ENCODE results near the gene ADAM15. TPM values are rescaled to one million over a fixed set of nuclear protein-coding genes. Genes with fewer than 3 reads are reported as not detected.
A peak's percentile ranks its signal among the peaks of the same experiment; 100 is the strongest.

ADAM15 gene
- polyA plus RNA-seq, 1 of the 3 experiments (the other 2 are of a cell fraction) = 60.1 TPM

DNA sequence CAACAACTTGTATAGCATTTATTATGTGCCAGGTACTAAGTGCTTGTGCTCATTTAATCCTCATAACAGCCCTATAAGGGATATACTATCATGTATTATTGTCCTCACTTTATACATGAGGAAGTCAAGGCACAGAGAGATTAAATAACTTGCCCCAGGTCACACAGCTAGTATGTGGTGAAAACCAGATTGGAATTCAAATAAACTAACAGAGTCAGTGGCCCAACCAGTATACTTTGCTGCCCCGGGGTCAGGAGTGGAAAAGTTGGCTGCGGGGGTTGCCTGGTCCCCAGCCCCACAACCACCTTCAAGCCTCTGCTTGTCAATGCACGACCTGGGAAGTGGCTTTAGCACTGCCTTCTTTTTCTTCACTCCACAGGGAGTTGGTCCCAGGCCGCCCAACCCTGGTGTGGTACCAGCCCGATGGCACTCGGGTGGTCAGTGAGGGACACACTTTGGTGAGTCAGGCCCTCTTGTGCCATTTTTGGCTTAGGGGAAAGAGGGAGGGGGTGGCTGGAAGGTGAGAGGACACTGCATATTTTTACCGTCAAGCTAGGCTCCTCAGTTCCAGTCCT, 2.5 kb downstream of the ADAM15 start:
- peaks cover 7 to 34% of the 10 kb centered on the region in 2 experiments for H3K4me1 ChIP-seq (ENCODE audit: control insufficient read depth in 1 of 2, insufficient read depth in 2 of 2, low read depth in 1 of 2, low read length in 1 of 2)
- no peak overlapping the region for H3K27ac ChIP-seq (ENCODE audit: low read depth in 2 of 2, low read length in 1 of 2)
- CTCF ChIA-PET = interaction anchor here (0.7 to 29.9 kb wide), 13 partner anchors 11 to 140 kb away, joined by 3 to 573 read pairs (median 7); partner anchors contain the start of genes ADAM15, DCST1, DCST2 and EFNA3
- H4K20me1 ChIP-seq (ENCODE audit: insufficient read depth) = no peaks in the 10 kb centered on the region
- peaks cover 8% of the 10 kb centered on the region; the same call in 1 of the 2 replicates for H3K79me2 ChIP-seq (ENCODE audit: insufficient read depth)
- 91% methylated on average over 7 of the region's 7 CpGs for WGBS (ENCODE audit: low lambda C conversion rate)
- H2AFZ ChIP-seq (ENCODE audit: low read depth) = no peak overlapping the region
- no peaks in the 10 kb centered on the region for H3K27me3 ChIP-seq (ENCODE audit: insufficient read depth)
- H3K9ac ChIP-seq = no peak overlapping the region
- H3K9me3 ChIP-seq = no peaks in the 10 kb centered on the region
- no peak overlapping the region for H3K4me2 ChIP-seq
- TF ChIP-seq SIN3A (IDR thresholded peaks at IDR 0.05; ENCODE audit: borderline replicate concordance, low read depth, low read length) (no peak), POLR2AphosphoS5 (IDR thresholded peaks at IDR 0.05; ENCODE audit: low read depth, low read length) (no peak), NRF1 (IDR thresholded peaks at IDR 0.05; ENCODE audit: low read depth, low read length) (no peak), TCF12 (IDR thresholded peaks at IDR 0.05) (no peak)
- POLR2A ChIA-PET = no interaction called here
- peaks cover 0 to 39% of the 10 kb centered on the region in 2 experiments for H3K36me3 ChIP-seq (replicated peaks in 1 of 2; ENCODE audit: control insufficient read depth in 1 of 2, insufficient read depth in 2 of 2, low read length in 1 of 2)
- H3K4me3 ChIP-seq (ENCODE audit: low read depth in 2 of 2, low read length in 1 of 2) = no peak overlapping the region
- H3K9me2 ChIP-seq = no peaks in the 10 kb centered on the region
- H3F3A ChIP-seq (replicated peaks; ENCODE audit: insufficient read depth) = peaks cover 13% of the 10 kb centered on the region
- DNase-seq = no peak

DNA sequence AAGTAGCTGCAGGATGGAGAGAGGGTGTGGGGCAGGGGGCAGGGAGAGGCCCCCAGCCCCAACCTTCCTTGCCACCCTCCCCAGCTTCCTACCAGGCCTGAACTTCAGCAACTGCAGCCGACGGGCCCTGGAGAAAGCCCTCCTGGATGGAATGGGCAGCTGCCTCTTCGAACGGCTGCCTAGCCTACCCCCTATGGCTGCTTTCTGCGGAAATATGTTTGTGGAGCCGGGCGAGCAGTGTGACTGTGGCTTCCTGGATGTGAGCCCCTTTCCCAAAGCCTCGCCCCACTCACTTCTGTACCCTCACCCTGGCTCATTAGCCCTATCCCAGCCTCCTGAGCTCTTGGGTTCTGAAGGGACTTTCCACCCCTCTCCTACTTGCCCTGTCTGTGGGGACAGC, 6.0 kb downstream of the ADAM15 start:
- no peaks in the 10 kb centered on the region for H3K27me3 ChIP-seq (ENCODE audit: insufficient read depth)
- H3K27ac ChIP-seq (ENCODE audit: low read depth in 2 of 2, low read length in 1 of 2) = no peak overlapping the region
- H3K9me3 ChIP-seq = no peaks in the 10 kb centered on the region
- H3K4me2 ChIP-seq = no peak overlapping the region
- WGBS (ENCODE audit: low lambda C conversion rate) = 94% methylated on average over 8 of the region's 8 CpGs
- H3K36me3 ChIP-seq (replicated peaks in 1 of 2; ENCODE audit: control insufficient read depth in 1 of 2, insufficient read depth in 2 of 2, low read length in 1 of 2) = peaks cover 0 to 40% of the 10 kb centered on the region in 2 experiments
- no peak for TF ChIP-seq RXRA (IDR thresholded peaks at IDR 0.05; ENCODE audit: borderline replicate concordance, low read depth)
- no peak for TF ChIP-seq SIN3A (IDR thresholded peaks at IDR 0.05; ENCODE audit: borderline replicate concordance, low read depth, low read length)
- no peak for TF ChIP-seq NFIC (IDR thresholded peaks at IDR 0.05; ENCODE audit: borderline replicate concordance)
- TF ChIP-seq, protein P1, sequence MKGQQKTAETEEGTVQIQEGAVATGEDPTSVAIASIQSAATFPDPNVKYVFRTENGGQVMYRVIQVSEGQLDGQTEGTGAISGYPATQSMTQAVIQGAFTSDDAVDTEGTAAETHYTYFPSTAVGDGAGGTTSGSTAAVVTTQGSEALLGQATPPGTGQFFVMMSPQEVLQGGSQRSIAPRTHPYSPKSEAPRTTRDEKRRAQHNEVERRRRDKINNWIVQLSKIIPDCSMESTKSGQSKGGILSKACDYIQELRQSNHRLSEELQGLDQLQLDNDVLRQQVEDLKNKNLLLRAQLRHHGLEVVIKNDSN (IDR thresholded peaks at IDR 0.05; ENCODE audit: borderline replicate concordance, low read depth) = no peak
- no peak for TF ChIP-seq POLR2AphosphoS5 (IDR thresholded peaks at IDR 0.05; ENCODE audit: low read depth, low read length)
- no peak for DNase-seq
- ChIA-PET POLR2A (no interaction called here), CTCF (interaction anchor here (0.6 to 29.9 kb wide), 11 partner anchors 14 to 116 kb away, joined by 3 to 573 read pairs (median 6); partner anchors contain the start of genes ADAM15, DCST1, DCST2 and KRTCAP2)
- peaks cover 0 to 20% of the 10 kb centered on the region in 2 experiments; a peak in 2 of 4 replicates for H3K4me1 ChIP-seq (ENCODE audit: control insufficient read depth in 1 of 2, insufficient read depth in 2 of 2, low read depth in 1 of 2, low read length in 1 of 2)
- no peaks in the 10 kb centered on the region for H4K20me1 ChIP-seq (ENCODE audit: insufficient read depth)
- H3K9ac ChIP-seq = no peak overlapping the region
- H3K9me2 ChIP-seq = no peaks in the 10 kb centered on the region
- H2AFZ ChIP-seq (ENCODE audit: low read depth) = no peak overlapping the region
- H3K79me2 ChIP-seq (ENCODE audit: insufficient read depth) = peaks cover 7% of the 10 kb centered on the region; the same call in 1 of the 2 replicates
- H3K4me3 ChIP-seq (ENCODE audit: low read depth in 2 of 2, low read length in 1 of 2) = no peak overlapping the region
- no peaks in the 10 kb centered on the region for H3F3A ChIP-seq (replicated peaks; ENCODE audit: insufficient read depth)

DNA sequence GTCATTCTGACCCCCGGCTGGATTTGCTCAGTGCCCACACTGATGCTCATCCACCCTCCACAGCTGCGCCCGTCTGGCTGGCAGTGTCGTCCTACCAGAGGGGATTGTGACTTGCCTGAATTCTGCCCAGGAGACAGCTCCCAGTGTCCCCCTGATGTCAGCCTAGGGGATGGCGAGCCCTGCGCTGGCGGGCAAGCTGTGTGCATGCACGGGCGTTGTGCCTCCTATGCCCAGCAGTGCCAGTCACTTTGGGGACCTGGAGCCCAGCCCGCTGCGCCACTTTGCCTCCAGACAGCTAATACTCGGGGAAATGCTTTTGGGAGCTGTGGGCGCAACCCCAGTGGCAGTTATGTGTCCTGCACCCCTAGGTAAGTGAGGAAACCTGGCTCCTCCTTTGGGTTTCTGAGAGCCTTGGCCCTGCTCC, 6.7 kb downstream of the ADAM15 start:
- POLR2A ChIA-PET = interaction anchor here (0.5 kb wide), 1 partner anchor 27 kb away, joined by 3 read pairs; no protein-coding TSS in a partner anchor
- Histone ChIP-seq H3K27me3 (ENCODE audit: insufficient read depth) (no peaks in the 10 kb centered on the region), H3K9me3 (no peaks in the 10 kb centered on the region), H3K4me1 (ENCODE audit: control insufficient read depth in 1 of 2, insufficient read depth in 2 of 2, low read depth in 1 of 2, low read length in 1 of 2) (peaks cover 0 to 13% of the 10 kb centered on the region in 2 experiments; a peak in 2 of 4 replicates), H3K36me3 (replicated peaks in 1 of 2; ENCODE audit: control insufficient read depth in 1 of 2, insufficient read depth in 2 of 2, low read length in 1 of 2) (peaks cover 0 to 40% of the 10 kb centered on the region in 2 experiments), H2AFZ (ENCODE audit: low read depth) (no peak overlapping the region), H3K4me3 (ENCODE audit: low read depth in 2 of 2, low read length in 1 of 2) (no peak overlapping the region), H3F3A (replicated peaks; ENCODE audit: insufficient read depth) (peaks cover 2% of the 10 kb centered on the region), H3K9me2 (no peaks in the 10 kb centered on the region), H4K20me1 (ENCODE audit: insufficient read depth) (no peaks in the 10 kb centered on the region), H3K27ac (ENCODE audit: low read depth in 2 of 2, low read length in 1 of 2) (no peak overlapping the region), H3K79me2 (ENCODE audit: insufficient read depth) (no peaks in the 10 kb centered on the region), H3K4me2 (no peak overlapping the region), H3K9ac (no peak overlapping the region)
- DNase-seq = no peak
- TF ChIP-seq, protein P2, sequence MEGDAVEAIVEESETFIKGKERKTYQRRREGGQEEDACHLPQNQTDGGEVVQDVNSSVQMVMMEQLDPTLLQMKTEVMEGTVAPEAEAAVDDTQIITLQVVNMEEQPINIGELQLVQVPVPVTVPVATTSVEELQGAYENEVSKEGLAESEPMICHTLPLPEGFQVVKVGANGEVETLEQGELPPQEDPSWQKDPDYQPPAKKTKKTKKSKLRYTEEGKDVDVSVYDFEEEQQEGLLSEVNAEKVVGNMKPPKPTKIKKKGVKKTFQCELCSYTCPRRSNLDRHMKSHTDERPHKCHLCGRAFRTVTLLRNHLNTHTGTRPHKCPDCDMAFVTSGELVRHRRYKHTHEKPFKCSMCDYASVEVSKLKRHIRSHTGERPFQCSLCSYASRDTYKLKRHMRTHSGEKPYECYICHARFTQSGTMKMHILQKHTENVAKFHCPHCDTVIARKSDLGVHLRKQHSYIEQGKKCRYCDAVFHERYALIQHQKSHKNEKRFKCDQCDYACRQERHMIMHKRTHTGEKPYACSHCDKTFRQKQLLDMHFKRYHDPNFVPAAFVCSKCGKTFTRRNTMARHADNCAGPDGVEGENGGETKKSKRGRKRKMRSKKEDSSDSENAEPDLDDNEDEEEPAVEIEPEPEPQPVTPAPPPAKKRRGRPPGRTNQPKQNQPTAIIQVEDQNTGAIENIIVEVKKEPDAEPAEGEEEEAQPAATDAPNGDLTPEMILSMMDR (IDR thresholded peaks at IDR 0.05) = peak; percentile 30; the same call in 1 of the 2 replicates
- TF ChIP-seq MEF2A (IDR thresholded peaks at IDR 0.05; ENCODE audit: borderline replicate concordance, low read depth) (no peak), POLR2AphosphoS5 (IDR thresholded peaks at IDR 0.05; ENCODE audit: low read depth, low read length) (no peak), RAD21 (IDR thresholded peaks at IDR 0.05; ENCODE audit: low read length) (no peak)
- WGBS (ENCODE audit: low lambda C conversion rate) = 92% methylated on average over 4 of the region's 13 CpGs
- CTCF ChIA-PET = interaction anchor here (0.8 to 29.9 kb wide), 10 partner anchors 14 to 121 kb away, joined by 3 to 573 read pairs (median 6); partner anchors contain the start of genes ADAM15, DCST1, DCST2 and KRTCAP2

All from SK-N-SH (cell line).